ACHN (cell line): ENCODE measurements around the gene ATP10A.

Experiments
- DNase-seq: peaks from one replicate; pipeline ENCODE4 v3.0.0-alpha.2; 2015
- in situ Hi-C: cut with HindIII; loops from 2 replicates; pipeline ENCODE4 v1.10.0; 2017; ENCODE audit warnings: low sequenced_read_pairs, low pct_ligation_motif_present, low pct_unique_long_range_greater_than_20kb

ATP10A gene

GRCh38 chr15:25687689-25688088 is 175.4 kb downstream of the ATP10A start:
- DNase-seq = no peak
- in situ Hi-C loops = no loop called here

GRCh38 chr15:25687276-25687675 is 175.9 kb downstream of the ATP10A start:
- no peak for DNase-seq
- in situ Hi-C loops = no loop called here

GRCh38 chr15:25686780-25687179 is 176.3 kb downstream of the ATP10A start:
- in situ Hi-C loops = no loop called here
- no peak for DNase-seq

- DNase-seq = peak; percentile 47
- in situ Hi-C loops = no loop called here
These were observed 178.4 kb downstream of the ATP10A start for GRCh38 chr15:25684521-25685431.

- DNase-seq = no peak
- in situ Hi-C loops = no loop called here
These were observed 179.2 kb downstream of the ATP10A start for GRCh38 chr15:25683911-25684310.

GRCh38 chr15:25683415-25683814 is 179.7 kb downstream of the ATP10A start:
- in situ Hi-C loops = no loop called here
- DNase-seq = no peak

GRCh38 chr15:25682340-25682739 is 180.8 kb downstream of the ATP10A start:
- in situ Hi-C loops = no loop called here

GRCh38 chr15:25680686-25681025 is 182.5 kb downstream of the ATP10A start:
- in situ Hi-C loops = no loop called here

More at GRCh38 chr15:25682340-25682739, 180.8 kb downstream of the ATP10A start:
- DNase-seq = no peak

GRCh38 chr15:25679964-25680685 is 183.0 kb downstream of the ATP10A start:
- DNase-seq = no peak
- in situ Hi-C loops = no loop called here

More at GRCh38 chr15:25680686-25681025, 182.5 kb downstream of the ATP10A start:
- DNase-seq = no peak

- in situ Hi-C loops = no loop called here
- DNase-seq = no peak
These were observed 183.6 kb downstream of the ATP10A start for GRCh38 chr15:25679492-25679891.

GRCh38 chr15:25678500-25678855 is 184.6 kb downstream of the ATP10A start:
- no peak for DNase-seq
- in situ Hi-C loops = no loop called here

- in situ Hi-C loops = no loop called here
- DNase-seq = no peak
These were observed 185.2 kb downstream of the ATP10A start for GRCh38 chr15:25677719-25678499.

GRCh38 chr15:25676070-25676469 is 187.1 kb downstream of the ATP10A start:
- in situ Hi-C loops = no loop called here
- no peak for DNase-seq

GRCh38 chr15:25675396-25675795 is 187.7 kb downstream of the ATP10A start:
- no peak for DNase-seq
- in situ Hi-C loops = no loop called here

GRCh38 chr15:25674913-25675312 is 188.2 kb downstream of the ATP10A start:
- no peak for DNase-seq
- in situ Hi-C loops = no loop called here

GRCh38 chr15:25673972-25674371 is 189.2 kb downstream of the ATP10A start:
- in situ Hi-C loops = no loop called here

GRCh38 chr15:25673351-25673750 is 189.8 kb downstream of the ATP10A start:
- in situ Hi-C loops = no loop called here
- no peak for DNase-seq

More at GRCh38 chr15:25673972-25674371, 189.2 kb downstream of the ATP10A start:
- DNase-seq = no peak

GRCh38 chr15:25671132-25671531 is 192.0 kb downstream of the ATP10A start:
- in situ Hi-C loops = no loop called here
- no peak for DNase-seq

GRCh38 chr15:25670621-25671020 is 192.5 kb downstream of the ATP10A start:
- DNase-seq = no peak
- in situ Hi-C loops = no loop called here
